GM12801 (cell line): Measurements from ENCODE around the gene TMEM147.

ENCODE experiments used
- CTCF ChIP-seq: IDR thresholded peaks from one replicate; pipeline ENCODE4 v1.5.1; 2011; ENCODE audit warnings: control low read depth; ENCODE audit not compliant: insufficient read length; ENCODE audit errors: extremely low read depth

TMEM147 gene

DNA sequence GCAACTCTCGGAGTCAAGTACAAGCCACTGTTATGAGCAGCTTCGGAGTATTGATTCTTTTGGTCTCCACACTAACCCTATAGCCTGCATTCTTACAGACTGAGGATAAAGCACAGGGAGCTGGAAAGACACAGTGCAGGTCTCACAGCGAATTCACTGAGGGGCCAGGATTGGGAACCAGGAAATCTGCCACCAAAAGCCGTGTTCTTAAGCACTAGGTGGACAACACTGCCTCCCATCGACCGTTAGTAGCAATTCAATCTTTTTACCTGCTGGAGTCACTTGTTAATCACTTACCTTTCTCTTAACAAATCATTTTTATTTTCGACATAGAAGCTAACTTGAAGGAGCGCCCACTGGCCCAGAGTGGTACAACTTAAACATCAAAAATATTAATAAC is 46.8 kb downstream of the TMEM147 start:
- TF ChIP-seq CTCF = no peak

- TF ChIP-seq CTCF = no peak
Observed at GRCh38 chr19:35595928-35596327, 50.5 kb downstream of the TMEM147 start.

GRCh38 chr19:35596366-35596999 is 51.1 kb downstream of the TMEM147 start:
- TF ChIP-seq CTCF = no peak
